ENCODE results near the gene IL17RE.

DNA sequence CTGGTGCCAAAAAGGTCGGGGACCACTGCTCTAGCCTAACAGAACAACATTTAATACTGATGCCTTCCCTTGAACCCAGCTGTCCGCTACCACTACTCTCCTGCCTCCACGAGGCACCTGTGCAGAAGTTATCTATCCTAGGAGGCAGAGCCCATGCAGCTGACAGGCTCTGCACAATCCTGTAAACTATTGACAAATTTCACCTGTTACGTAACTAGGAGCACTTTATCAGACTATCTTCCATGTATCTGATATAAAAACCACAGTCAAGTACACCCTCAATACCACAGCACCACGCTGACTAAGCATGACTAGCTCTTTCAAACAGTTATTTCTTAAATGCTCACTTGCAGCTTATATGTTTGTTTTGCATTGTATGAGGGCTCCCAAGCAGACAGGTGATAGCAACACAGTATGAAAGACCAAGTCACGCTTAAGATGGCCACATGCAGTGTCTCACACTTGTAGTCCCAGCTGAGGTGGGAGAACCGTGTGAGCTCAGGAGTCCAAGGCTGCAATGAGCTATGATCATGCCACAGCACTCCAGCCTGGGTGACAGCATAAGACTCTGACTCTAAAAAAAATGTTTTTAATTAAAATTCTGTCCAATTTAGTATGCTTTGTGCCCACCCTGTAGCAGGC lies 9.8 kb downstream of the IL17RE start:
- TF ChIP-seq, protein P1, sequence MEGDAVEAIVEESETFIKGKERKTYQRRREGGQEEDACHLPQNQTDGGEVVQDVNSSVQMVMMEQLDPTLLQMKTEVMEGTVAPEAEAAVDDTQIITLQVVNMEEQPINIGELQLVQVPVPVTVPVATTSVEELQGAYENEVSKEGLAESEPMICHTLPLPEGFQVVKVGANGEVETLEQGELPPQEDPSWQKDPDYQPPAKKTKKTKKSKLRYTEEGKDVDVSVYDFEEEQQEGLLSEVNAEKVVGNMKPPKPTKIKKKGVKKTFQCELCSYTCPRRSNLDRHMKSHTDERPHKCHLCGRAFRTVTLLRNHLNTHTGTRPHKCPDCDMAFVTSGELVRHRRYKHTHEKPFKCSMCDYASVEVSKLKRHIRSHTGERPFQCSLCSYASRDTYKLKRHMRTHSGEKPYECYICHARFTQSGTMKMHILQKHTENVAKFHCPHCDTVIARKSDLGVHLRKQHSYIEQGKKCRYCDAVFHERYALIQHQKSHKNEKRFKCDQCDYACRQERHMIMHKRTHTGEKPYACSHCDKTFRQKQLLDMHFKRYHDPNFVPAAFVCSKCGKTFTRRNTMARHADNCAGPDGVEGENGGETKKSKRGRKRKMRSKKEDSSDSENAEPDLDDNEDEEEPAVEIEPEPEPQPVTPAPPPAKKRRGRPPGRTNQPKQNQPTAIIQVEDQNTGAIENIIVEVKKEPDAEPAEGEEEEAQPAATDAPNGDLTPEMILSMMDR (conservative IDR thresholded peaks at IDR 0.05): no peak
- no peak for TF ChIP-seq ZFX (IDR thresholded peaks at IDR 0.05)

All from C4-2B (cell line).